NCI-H526 (cell line): ENCODE results near the gene CCDC40.

ENCODE experiments used
- DNase-seq, 2 experiments: peaks; one replicate each; lab custom pipeline; 2025; lab: John Stamatoyannopoulos, UW

Gene CCDC40

GRCh38 chr17:80142929-80143328 lies 106.5 kb downstream of the CCDC40 start:
- no peak for DNase-seq

DNA sequence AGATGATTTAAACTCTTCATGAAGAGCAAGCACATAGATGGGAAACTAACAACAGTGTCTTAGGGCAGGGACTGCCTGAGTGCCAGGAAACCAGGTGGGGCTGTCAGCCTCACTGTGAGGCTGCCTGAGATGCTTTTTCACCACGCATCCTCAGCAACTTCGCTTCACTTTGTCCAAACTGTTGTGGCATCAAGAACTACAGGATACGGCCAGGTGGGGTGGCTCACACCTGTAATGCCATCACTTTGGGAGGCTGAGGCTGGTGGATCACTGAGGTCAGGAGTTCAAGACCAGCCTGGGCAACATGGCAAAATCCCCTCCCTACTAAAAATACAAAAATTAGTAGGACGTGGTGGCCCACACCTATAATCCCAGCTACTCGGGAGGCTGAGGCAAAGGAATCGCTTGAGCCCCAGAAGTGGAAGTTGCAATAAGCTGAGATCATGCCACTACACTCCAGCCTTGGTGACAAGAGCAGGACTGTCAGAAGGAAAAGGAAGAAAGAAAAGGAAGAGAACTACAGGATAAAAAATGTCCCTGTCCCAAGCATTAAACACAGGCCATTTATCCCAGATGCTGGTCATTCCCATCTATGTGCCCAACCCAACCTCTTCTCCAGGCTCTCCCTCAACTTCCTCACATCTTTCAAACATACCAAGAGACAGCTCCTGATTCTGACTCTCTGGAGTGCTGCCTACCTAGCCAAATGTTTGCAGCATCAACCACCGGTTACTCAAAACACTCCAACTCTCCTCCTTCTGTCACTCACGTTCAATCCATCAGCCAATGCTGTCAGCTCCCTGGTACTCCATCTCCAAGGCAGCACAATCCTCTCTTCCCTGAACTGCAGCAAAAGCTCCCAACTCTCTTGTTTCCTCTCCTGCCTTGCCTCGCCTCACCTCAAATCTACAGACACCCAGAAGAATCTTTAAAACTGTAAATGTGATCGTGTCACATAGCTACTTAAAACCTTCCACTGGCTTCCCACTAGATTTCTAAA lies 108.9 kb downstream of the CCDC40 start:
- DNase-seq = no peak

- peak in 1 of 2 experiments; percentile 52 for DNase-seq
Observed at GRCh38 chr17:80146121-80147034, 109.9 kb downstream of the CCDC40 start.

- DNase-seq = peak; percentile 97 to 99
Observed at GRCh38 chr17:80147035-80147822, 110.8 kb downstream of the CCDC40 start, which contains the start of gene EIF4A3. EIF4A3 (minus strand) TSS chr17:80147128; CDS start chr17:80146961, 167 bp downstream.
